Gastrocnemius medialis (tissue), 4 donors: ENCODE results near the gene RXRA. TPM values are rescaled to one million over a fixed set of nuclear protein-coding genes. Genes with fewer than 3 reads are reported as not detected.

Source experiments
- ATAC-seq, 2 donors: fragments of 150-250 bp; one replicate each; pipeline ENCODE4 v1.9.1; 2016
- DNase-seq, 2 donors: peaks; one replicate each; pipeline ENCODE4 v3.0.0-alpha.2; 2019
- H3K27ac ChIP-seq, 4 donors: fragments of 200-600 bp; sonication (generic); 1 replicate in 1 of 4; 2 replicates in 3 of 4; pipeline ENCODE4 v1.5.1; 2016 to 2018; ENCODE audit warnings: mild to moderate bottlenecking in 2 of 4, moderate library complexity in 1 of 4
- H3K27me3 ChIP-seq, 3 donors: fragments of 200-600 bp; sonication (generic) in 2 of 3; 1 replicate in 1 of 3; 2 replicates in 2 of 3; pipeline versions ENCODE4 v1.5.1 to v1.6.0; 2016 to 2019; ENCODE audit warnings: mild to moderate bottlenecking in 1 of 3, moderate library complexity in 1 of 3
- H3K36me3 ChIP-seq, 2 donors: fragments of 200-600 bp; sonication (generic) in 1 of 2; one replicate each; pipeline ENCODE4 v1.5.1; 2017 to 2018
- H3K4me1 ChIP-seq, 2 donors: fragments of 200-600 bp; sonication (generic) in 1 of 2; one replicate each; pipeline ENCODE4 v1.5.1; 2016 to 2017; ENCODE audit warnings: mild to moderate bottlenecking in 2 of 2
- H3K4me3 ChIP-seq, 4 donors: fragments of 200-600 bp; sonication (generic) in 3 of 4; 1 replicate in 1 of 4; 2 replicates in 3 of 4; pipeline ENCODE4 v1.5.1; 2016 to 2019; ENCODE audit warnings: mild to moderate bottlenecking in 2 of 4
- H3K9me3 ChIP-seq, 3 donors: fragments of 200-600 bp; sonication (generic) in 2 of 3; 1 replicate in 1 of 3; 2 replicates in 2 of 3; pipeline ENCODE4 v1.5.1; 2016 to 2019
- POLR2A ChIP-seq, 2 donors: fragments of 450-650 bp; IDR thresholded peaks; one replicate each; pipeline ENCODE4 v1.6.1; 2017; ENCODE audit warnings: antibody characterized with exemption in 2 of 2, mild to moderate bottlenecking in 2 of 2, moderate library complexity in 2 of 2
- in situ Hi-C, 4 donors: fragments of 200-750 bp; cut with MboI; loops; one replicate each; pipeline versions ENCODE4 v1.15.0 to v1.8.0; 2017; ENCODE audit warnings: low sequenced_read_pairs in 4 of 4
- intact Hi-C: fragments of 100-400 bp; cut with DNase I; formaldehyde crosslinking; loops from one replicate; pipeline ENCODE4 v1.15.1; 2023; ENCODE audit warnings: low total_unique reads
- total RNA-seq, 4 donors: library from RNA; depleted of rRNA; stranded (reverse); fragments of >200 nt; gene quantifications; one replicate each; pipeline versions ENCODE4 v1.1.0 to v1.2.3, GENCODE V29; 2016
- TF ChIP-seq, protein P1 (sequence below), 5 experiments: fragments of 450-650 bp in 3 of 5; fragments of 200-600 bp in 2 of 5; sonication (generic) in 2 of 5; IDR thresholded peaks in 4 of 5; conservative IDR thresholded peaks in 1 of 5; 1 replicate in 4 of 5; 2 replicates in 1 of 5; pipeline ENCODE4 v1.5.1; 2016 to 2019; ENCODE audit warnings: antibody characterized with exemption in 5 of 5, mild to moderate bottlenecking in 3 of 5, moderate library complexity in 3 of 5

RXRA gene
- total RNA-seq, 4 donors from 2014 or later = 70.8 to 224 (median 160) TPM

DNA sequence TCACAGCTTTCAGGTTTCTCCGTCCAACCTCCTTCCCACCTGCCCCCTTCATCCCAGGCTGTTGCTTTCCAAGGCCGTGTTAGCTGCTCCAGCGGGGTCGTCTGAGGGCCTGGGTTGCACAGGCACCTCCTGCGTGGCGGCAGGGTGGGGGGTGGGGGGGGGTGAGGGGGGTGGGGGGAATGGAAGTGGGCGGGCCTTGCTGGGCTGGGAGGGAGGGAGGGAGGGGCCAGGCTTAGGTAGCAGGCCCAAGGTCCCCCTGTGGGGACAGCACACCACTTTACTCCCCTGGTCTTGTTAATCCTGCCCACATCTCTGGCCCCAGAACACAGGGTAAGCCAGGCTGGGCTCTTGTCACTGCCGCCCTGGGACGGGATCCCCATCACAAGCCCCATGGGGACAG lies 99.1 kb downstream of the RXRA start:
- intact Hi-C loops (no loop called here), in situ Hi-C loops (loop anchor here in 1 of 4 donors (25.0 kb wide), 1 partner anchor 88 kb away; the partner anchor contains the start of gene RXRA)
- Histone ChIP-seq H3K4me1 (peaks cover 32 to 47% of the 10 kb centered on the region in 2 donors), H3K27ac (peak overlapping the region in 2 of 4 donors; percentile 52 to 98), H3K9me3 (no peaks in the 10 kb centered on the region), H3K36me3 (peaks cover 0 to 10% of the 10 kb centered on the region in 2 donors), H3K4me3 (no peak overlapping the region), H3K27me3 (no peaks in the 10 kb centered on the region)
- TF ChIP-seq POLR2A (IDR thresholded peaks at IDR 0.05) = no peak
- TF ChIP-seq, protein P1, sequence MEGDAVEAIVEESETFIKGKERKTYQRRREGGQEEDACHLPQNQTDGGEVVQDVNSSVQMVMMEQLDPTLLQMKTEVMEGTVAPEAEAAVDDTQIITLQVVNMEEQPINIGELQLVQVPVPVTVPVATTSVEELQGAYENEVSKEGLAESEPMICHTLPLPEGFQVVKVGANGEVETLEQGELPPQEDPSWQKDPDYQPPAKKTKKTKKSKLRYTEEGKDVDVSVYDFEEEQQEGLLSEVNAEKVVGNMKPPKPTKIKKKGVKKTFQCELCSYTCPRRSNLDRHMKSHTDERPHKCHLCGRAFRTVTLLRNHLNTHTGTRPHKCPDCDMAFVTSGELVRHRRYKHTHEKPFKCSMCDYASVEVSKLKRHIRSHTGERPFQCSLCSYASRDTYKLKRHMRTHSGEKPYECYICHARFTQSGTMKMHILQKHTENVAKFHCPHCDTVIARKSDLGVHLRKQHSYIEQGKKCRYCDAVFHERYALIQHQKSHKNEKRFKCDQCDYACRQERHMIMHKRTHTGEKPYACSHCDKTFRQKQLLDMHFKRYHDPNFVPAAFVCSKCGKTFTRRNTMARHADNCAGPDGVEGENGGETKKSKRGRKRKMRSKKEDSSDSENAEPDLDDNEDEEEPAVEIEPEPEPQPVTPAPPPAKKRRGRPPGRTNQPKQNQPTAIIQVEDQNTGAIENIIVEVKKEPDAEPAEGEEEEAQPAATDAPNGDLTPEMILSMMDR (IDR thresholded peaks at IDR 0.05 in 4 of 5, conservative IDR thresholded peaks at IDR 0.05 in 1 of 5) = no peak
- DNase-seq (no peak), ATAC-seq (no peak)

DNA sequence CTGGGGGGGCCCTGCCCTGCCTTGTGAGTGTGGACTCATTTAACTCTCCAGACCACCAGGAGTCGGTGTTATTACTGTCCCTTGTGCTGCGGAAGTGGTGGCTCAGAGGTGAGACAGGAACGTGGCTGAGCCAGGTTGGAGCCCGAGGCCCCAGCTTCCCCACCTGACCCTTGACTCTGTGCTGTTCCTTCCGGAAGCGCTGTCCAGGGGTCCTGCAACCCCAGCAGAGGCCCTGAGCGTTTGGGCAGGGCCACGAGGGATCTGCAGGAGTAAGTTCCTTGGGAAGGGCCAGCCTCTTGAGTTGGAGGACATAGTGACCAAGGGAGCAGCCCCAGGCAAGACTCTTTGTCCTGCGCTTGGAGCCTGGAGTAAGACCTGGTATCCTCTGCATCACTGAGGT lies 99.6 kb downstream of the RXRA start:
- TF ChIP-seq, protein P1 (IDR thresholded peaks at IDR 0.05 in 4 of 5, conservative IDR thresholded peaks at IDR 0.05 in 1 of 5) = no peak
- TF ChIP-seq POLR2A (IDR thresholded peaks at IDR 0.05) = no peak
- in situ Hi-C loops = loop anchor here in 1 of 4 donors (25.0 kb wide), 1 partner anchor 89 kb away; the partner anchor contains the start of gene RXRA
- no peak overlapping the region for H3K4me3 ChIP-seq

DNA sequence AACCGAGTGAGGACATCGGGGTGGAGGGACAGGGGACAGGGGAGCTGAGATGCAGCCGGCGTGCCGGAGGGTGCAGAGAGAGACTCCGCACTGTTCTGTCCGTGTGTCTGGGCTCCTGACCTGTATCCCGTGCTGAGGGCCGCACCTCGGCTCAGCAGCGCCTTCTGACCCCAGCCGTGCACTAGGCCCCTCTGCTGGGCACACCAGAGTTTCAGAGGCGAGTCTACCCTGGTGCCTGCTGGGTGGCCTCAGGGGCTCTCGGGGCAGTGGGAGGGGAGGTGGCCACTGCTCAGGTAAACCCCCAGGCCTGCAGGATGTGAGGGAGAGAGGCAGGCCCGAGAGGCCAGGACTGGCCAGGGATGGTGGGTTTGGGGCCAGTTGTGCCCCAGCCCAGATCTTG lies 100.2 kb downstream of the RXRA start:
- Histone ChIP-seq H3K4me1 (peaks cover 31 to 44% of the 10 kb centered on the region in 2 donors), H3K36me3 (peaks cover 0 to 10% of the 10 kb centered on the region in 2 donors), H3K9me3 (no peaks in the 10 kb centered on the region), H3K27ac (peak overlapping the region in 1 of 4 donors; percentile 10), H3K27me3 (no peaks in the 10 kb centered on the region), H3K4me3 (no peak overlapping the region)
- in situ Hi-C loops = loop anchor here in 1 of 4 donors (25.0 kb wide), 1 partner anchor 89 kb away; the partner anchor contains the start of gene RXRA
- intact Hi-C loops = no loop called here
- TF ChIP-seq POLR2A (IDR thresholded peaks at IDR 0.05) = no peak
- DNase-seq (no peak), ATAC-seq (no peak)

More for the DNA sequence above, 99.6 kb downstream of the RXRA start:
- peaks cover 0 to 10% of the 10 kb centered on the region in 2 donors for H3K36me3 ChIP-seq
- peaks cover 29 to 44% of the 10 kb centered on the region in 2 donors for H3K4me1 ChIP-seq
- DNase-seq (no peak), ATAC-seq (no peak)
- no peaks in the 10 kb centered on the region for H3K27me3 ChIP-seq
- no peaks in the 10 kb centered on the region for H3K9me3 ChIP-seq
- H3K27ac ChIP-seq = peak overlapping the region in 1 of 4 donors; percentile 98
- intact Hi-C loops = no loop called here

DNA sequence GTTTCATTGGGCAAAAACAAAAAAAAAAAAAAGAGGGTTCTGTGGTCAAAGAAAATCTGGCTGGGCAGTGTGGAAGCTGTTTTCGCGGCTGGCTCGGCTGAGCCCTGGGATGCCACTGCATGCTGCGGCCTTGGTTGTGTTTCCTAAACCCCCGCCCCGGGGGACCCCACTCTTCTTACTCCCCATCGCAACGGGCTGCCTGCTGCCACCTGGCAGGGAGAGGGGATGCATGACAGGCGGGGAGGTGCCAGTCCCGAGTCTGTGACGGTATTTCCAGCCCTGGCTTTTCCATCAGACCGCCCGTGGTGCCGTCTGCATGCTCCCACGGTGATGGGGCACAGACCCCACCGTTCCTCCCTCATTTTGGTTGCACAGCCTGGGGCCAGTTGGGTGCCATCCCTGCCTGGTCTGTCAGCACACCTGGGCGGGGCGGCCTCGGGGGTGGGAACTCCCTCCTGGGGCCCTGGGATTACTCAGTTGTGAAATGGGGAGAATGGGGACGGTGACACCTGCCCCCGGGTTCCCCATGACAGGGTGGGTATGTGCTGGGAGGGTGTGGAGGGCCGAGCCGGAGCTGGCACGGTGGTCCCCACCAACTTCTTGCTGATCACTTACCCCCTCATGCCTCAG lies 101.0 kb downstream of the RXRA start:
- TF ChIP-seq POLR2A (IDR thresholded peaks at IDR 0.05) = no peak
- TF ChIP-seq, protein P1 (IDR thresholded peaks at IDR 0.05 in 4 of 5, conservative IDR thresholded peaks at IDR 0.05 in 1 of 5) = no peak
- Histone ChIP-seq H3K4me3 (no peak overlapping the region), H3K27me3 (no peaks in the 10 kb centered on the region), H3K36me3 (peaks cover 0 to 7% of the 10 kb centered on the region in 2 donors), H3K27ac (peak overlapping the region in 1 of 4 donors; percentile 10), H3K9me3 (no peaks in the 10 kb centered on the region), H3K4me1 (peaks cover 32 to 44% of the 10 kb centered on the region in 2 donors)
- intact Hi-C loops (no loop called here), in situ Hi-C loops (loop anchor here in 1 of 4 donors (25.0 kb wide), 1 partner anchor 90 kb away; the partner anchor contains the start of gene RXRA)
- DNase-seq = no peak
- no peak for ATAC-seq

DNA sequence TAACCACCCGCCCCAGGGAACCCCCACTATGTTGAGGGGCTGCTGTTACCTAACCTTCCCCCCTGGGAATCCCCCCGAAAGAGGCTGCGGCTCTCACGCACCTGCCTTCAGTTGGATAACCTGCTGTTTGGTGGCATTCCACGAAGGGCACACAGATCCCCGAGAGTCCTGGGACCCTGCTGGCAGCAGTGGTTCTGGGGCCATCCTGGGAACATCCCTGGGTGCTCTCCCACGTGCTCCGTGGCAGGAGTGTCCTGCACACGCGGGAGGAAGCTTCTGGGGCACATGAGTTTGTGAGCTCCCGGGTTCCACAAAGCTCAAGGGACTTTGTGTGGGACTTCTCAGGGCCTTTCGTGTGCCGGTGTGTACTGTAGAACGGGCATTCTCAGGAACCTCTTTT lies 102.3 kb downstream of the RXRA start:
- DNase-seq (no peak), ATAC-seq (no peak)
- intact Hi-C loops = no loop called here
- Histone ChIP-seq H3K9me3 (no peaks in the 10 kb centered on the region), H3K27me3 (no peaks in the 10 kb centered on the region), H3K4me3 (no peak overlapping the region), H3K36me3 (peaks cover 0 to 6% of the 10 kb centered on the region in 2 donors), H3K4me1 (peaks cover 37 to 45% of the 10 kb centered on the region in 2 donors), H3K27ac (peak overlapping the region in 1 of 4 donors; percentile 7)
- in situ Hi-C loops = loop anchor here in 1 of 4 donors (25.0 kb wide), 1 partner anchor 91 kb away; the partner anchor contains the start of gene RXRA
- no peak for TF ChIP-seq POLR2A (IDR thresholded peaks at IDR 0.05)
- TF ChIP-seq, protein P1 (IDR thresholded peaks at IDR 0.05 in 4 of 5, conservative IDR thresholded peaks at IDR 0.05 in 1 of 5) = no peak
